OCI-LY1 (cell line): ENCODE measurements around the gene MAGI2.

Experiments
- H2AFZ ChIP-seq: fragments of 200-600 bp; sonication (generic), shearing (Covaris generic); 2 replicates; pipeline ENCODE4 v1.6.0; 2014; ENCODE audit warnings: antibody characterized with exemption, mild to moderate bottlenecking, low read length
- H3F3A ChIP-seq: fragments of 200-600 bp; sonication (generic), shearing (Covaris generic); 2 replicates; pipeline ENCODE4 v1.6.0; 2014; ENCODE audit warnings: mild to moderate bottlenecking, antibody characterized with exemption, low read length, moderate library complexity; ENCODE audit not compliant: insufficient read depth
- H3K27ac ChIP-seq: fragments of 200-600 bp; sonication (generic); 2 replicates; pipeline ENCODE4 v1.5.1; 2014; ENCODE audit warnings: low read length, mixed run types, mild to moderate bottlenecking, low read depth; ENCODE audit not compliant: poor library complexity, severe bottlenecking
- H3K27me3 ChIP-seq: fragments of 200-600 bp; sonication (generic); 2 replicates; pipeline ENCODE4 v1.6.0; 2014; ENCODE audit warnings: antibody characterized with exemption, mild to moderate bottlenecking, low read length, moderate library complexity; ENCODE audit not compliant: insufficient read depth
- H3K36me3 ChIP-seq: fragments of 200-600 bp; sonication (generic); 2 replicates; pipeline ENCODE4 v1.6.1; 2014; ENCODE audit warnings: mild to moderate bottlenecking, antibody characterized with exemption, low read length, moderate library complexity, mixed read lengths; ENCODE audit not compliant: insufficient read depth
- H3K4me1 ChIP-seq: fragments of 200-600 bp; sonication (generic); 2 replicates; pipeline ENCODE4 v1.5.1; 2014; ENCODE audit warnings: mild to moderate bottlenecking, low read length, moderate library complexity; ENCODE audit not compliant: insufficient read depth, severe bottlenecking
- H3K4me2 ChIP-seq: fragments of 200-600 bp; sonication (generic), shearing (Covaris generic); 2 replicates; pipeline ENCODE4 v1.6.1; 2014; ENCODE audit warnings: low read length
- H3K4me3 ChIP-seq: fragments of 200-600 bp; sonication (generic); 2 replicates; pipeline ENCODE4 v1.5.1; 2014; ENCODE audit warnings: low read length, low read depth, mild to moderate bottlenecking, mixed read lengths; ENCODE audit not compliant: poor library complexity, severe bottlenecking
- H3K79me2 ChIP-seq: fragments of 200-600 bp; shearing (Covaris generic); 2 replicates; pipeline ENCODE4 v1.6.1; 2016; ENCODE audit warnings: mixed run types, low read length, mixed read lengths; ENCODE audit not compliant: insufficient read depth
- H3K9ac ChIP-seq: fragments of 200-600 bp; sonication (generic), shearing (Covaris generic); 2 replicates; pipeline ENCODE4 v1.6.1; 2014; ENCODE audit warnings: mild to moderate bottlenecking, low read length, mixed read lengths
- H3K9me2 ChIP-seq: fragments of 200-600 bp; sonication (generic), shearing (Covaris generic); 2 replicates; pipeline ENCODE4 v1.6.1; 2014; ENCODE audit warnings: low read depth, mild to moderate bottlenecking, low read length, mixed read lengths
- H3K9me3 ChIP-seq: fragments of 200-600 bp; shearing (Covaris generic); 2 replicates; pipeline ENCODE4 v1.6.1; 2014; ENCODE audit warnings: low read length, mixed read lengths
- H4K20me1 ChIP-seq: fragments of 200-600 bp; sonication (generic), shearing (Covaris generic); 2 replicates; pipeline ENCODE4 v1.6.0; 2016; ENCODE audit warnings: mild to moderate bottlenecking, low read length; ENCODE audit not compliant: insufficient read depth
- CTCF ChIP-seq: fragments of 200-600 bp; sonication (generic), shearing (Covaris generic); IDR thresholded peaks from 2 replicates; pipeline ENCODE4 v1.5.1; 2017; ENCODE audit warnings: mild to moderate bottlenecking, antibody characterized with exemption, low read length, moderate library complexity, mixed read lengths
- EZH2 ChIP-seq: fragments of 200-600 bp; sonication (generic), shearing (Covaris generic); IDR thresholded peaks from 2 replicates; pipeline ENCODE4 v1.8.0; 2017; ENCODE audit warnings: borderline replicate concordance, mixed run types, mild to moderate bottlenecking, antibody characterized with exemption, low read length, moderate library complexity, mixed read lengths

The MAGI2 gene

GRCh38 chr7:78178319-78178718, 1275.1 kb downstream of the MAGI2 start:
- no peaks in the 10 kb centered on the region for H3K4me1 ChIP-seq
- H4K20me1 ChIP-seq = no peaks in the 10 kb centered on the region
- no peaks in the 10 kb centered on the region for H3K9me3 ChIP-seq
- no peak overlapping the region for H3K27ac ChIP-seq
- no peak overlapping the region for H3K4me3 ChIP-seq
- no peak overlapping the region for H3K9ac ChIP-seq
- no peaks in the 10 kb centered on the region for H3K79me2 ChIP-seq
- H3K36me3 ChIP-seq = no peaks in the 10 kb centered on the region
- TF ChIP-seq EZH2 (no peak), CTCF (no peak)
- H3F3A ChIP-seq = no peaks in the 10 kb centered on the region
- no peak overlapping the region for H3K4me2 ChIP-seq
- H3K27me3 ChIP-seq = no peaks in the 10 kb centered on the region
- H2AFZ ChIP-seq = no peak overlapping the region
- no peaks in the 10 kb centered on the region for H3K9me2 ChIP-seq

GRCh38 chr7:78176171-78176570, 1277.3 kb downstream of the MAGI2 start:
- Histone ChIP-seq H3K36me3 (no peaks in the 10 kb centered on the region), H3K4me2 (no peak overlapping the region), H3K27me3 (peaks cover 8% of the 10 kb centered on the region; the same call in 1 of the 2 replicates), H3F3A (no peaks in the 10 kb centered on the region), H3K9ac (no peak overlapping the region), H3K4me3 (no peak overlapping the region), H3K4me1 (no peaks in the 10 kb centered on the region), H3K27ac (no peak overlapping the region), H4K20me1 (no peaks in the 10 kb centered on the region), H3K9me2 (no peaks in the 10 kb centered on the region), H2AFZ (no peak overlapping the region), H3K79me2 (no peaks in the 10 kb centered on the region), H3K9me3 (no peaks in the 10 kb centered on the region)
- TF ChIP-seq EZH2 (no peak), CTCF (no peak)

DNA sequence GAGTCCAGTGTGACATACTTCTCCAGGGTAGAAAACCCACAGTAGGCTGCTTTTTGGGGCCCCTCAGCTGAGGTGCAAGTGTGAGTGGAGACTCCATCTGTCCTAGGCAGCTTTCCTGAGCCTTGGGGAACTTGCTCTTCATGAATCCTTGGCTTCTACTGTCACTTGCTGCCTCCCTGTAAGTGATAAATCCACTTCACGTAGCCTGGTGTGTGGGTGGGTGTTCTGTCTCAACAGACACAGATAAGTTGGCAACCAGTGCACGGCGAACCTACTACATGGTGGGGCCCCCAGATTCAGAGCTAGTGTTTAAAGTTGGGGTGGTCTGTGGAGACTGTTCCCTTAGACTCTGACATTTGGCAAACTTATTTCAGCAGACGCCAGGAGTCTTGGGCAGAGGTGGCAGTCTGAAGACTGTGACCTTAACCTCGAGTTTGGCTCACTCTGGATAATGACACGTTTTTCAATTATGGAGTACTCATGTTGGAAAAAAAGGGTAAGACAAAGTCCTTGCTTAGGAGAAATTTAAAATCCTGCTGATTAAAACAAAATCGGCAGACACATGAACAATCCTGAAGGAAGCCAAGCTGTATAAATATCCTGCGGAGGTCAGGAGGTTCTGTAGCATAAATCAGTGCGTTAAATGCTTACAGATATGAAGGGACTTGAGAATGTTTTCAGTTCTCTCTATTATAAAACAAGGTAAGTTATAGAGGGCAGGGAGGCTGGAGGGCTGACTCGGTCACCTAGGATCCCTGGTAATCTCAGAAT, 1278.0 kb downstream of the MAGI2 start:
- no peaks in the 10 kb centered on the region for H3K79me2 ChIP-seq
- H3K4me3 ChIP-seq = no peak overlapping the region
- H3K4me1 ChIP-seq = no peaks in the 10 kb centered on the region
- H2AFZ ChIP-seq = no peak overlapping the region
- peaks cover 8% of the 10 kb centered on the region; the same call in 1 of the 2 replicates for H3K27me3 ChIP-seq
- H4K20me1 ChIP-seq = no peaks in the 10 kb centered on the region
- H3F3A ChIP-seq = no peaks in the 10 kb centered on the region
- H3K9me2 ChIP-seq = no peaks in the 10 kb centered on the region
- no peak overlapping the region for H3K27ac ChIP-seq
- no peak overlapping the region for H3K9ac ChIP-seq
- TF ChIP-seq CTCF = no peak
- TF ChIP-seq EZH2 = no peak
- no peaks in the 10 kb centered on the region for H3K9me3 ChIP-seq
- no peaks in the 10 kb centered on the region for H3K36me3 ChIP-seq
- H3K4me2 ChIP-seq = no peak overlapping the region
